Measurements from ENCODE around the gene OGFR. TPM values are rescaled to one million over a fixed set of nuclear protein-coding genes. Genes with fewer than 3 reads are reported as not detected.

The OGFR gene
- total RNA-seq, 1 experiment from 2014 or later: 46.1 TPM

DNA sequence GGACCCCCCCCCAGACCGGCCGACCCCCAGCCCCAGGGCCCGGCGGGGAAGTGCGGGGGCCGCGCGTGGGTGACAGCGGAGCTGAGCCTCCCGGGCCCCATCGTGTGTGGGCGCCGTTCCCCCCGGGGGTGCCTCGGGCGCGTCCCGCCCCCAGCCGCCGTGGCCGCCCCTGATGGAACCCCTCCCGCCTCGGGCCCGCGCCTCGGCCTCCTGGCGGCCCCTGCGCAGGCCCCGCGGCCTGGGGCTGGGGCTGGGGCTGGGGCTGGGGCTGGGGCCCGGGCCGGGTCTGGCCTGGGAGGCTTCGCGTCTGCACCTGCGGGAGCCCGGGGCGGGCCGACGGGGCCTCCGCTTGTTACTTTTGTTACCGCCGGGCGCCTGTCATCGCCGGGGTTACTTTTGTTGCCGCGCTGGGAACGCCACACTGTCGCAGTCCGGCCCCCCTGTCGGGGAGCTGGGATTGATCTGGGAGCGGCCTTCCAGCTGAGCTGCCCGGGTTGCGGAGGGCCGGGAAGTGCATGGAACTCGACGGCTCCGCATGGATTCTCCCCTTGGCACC, 598 bp downstream of the OGFR start:
- Histone ChIP-seq H3K27ac (ENCODE audit: low read depth, low read length, poor library complexity, severe bottlenecking) (peak overlapping the region; percentile 80), H3K4me1 (ENCODE audit: insufficient read depth, low read length, poor library complexity, severe bottlenecking) (peaks cover 18% of the 10 kb centered on the region), H3K27me3 (replicated peaks; ENCODE audit: insufficient read depth, low read depth, low read length, poor library complexity) (no peaks in the 10 kb centered on the region), H3K9me3 (ENCODE audit: low read depth, low read length, poor library complexity, severe bottlenecking) (no peaks in the 10 kb centered on the region), H3K36me3 (ENCODE audit: insufficient read depth, low read length, poor library complexity, severe bottlenecking) (peaks cover 40% of the 10 kb centered on the region), H3K4me3 (ENCODE audit: low read depth, low read length, poor library complexity, severe bottlenecking) (peak overlapping the region; percentile 96)
- ChIA-PET CTCF (interaction anchor here (0.6 kb wide), 1 partner anchor 8 kb away, joined by 4 read pairs; no protein-coding TSS in a partner anchor), POLR2A (ENCODE audit: low non-redundant PET) (no interaction called here)
- no peak for TF ChIP-seq EZH2 (IDR thresholded peaks at IDR 0.05; ENCODE audit: borderline replicate concordance, low read depth, low read length, poor library complexity, severe bottlenecking)
- TF ChIP-seq, protein P1, sequence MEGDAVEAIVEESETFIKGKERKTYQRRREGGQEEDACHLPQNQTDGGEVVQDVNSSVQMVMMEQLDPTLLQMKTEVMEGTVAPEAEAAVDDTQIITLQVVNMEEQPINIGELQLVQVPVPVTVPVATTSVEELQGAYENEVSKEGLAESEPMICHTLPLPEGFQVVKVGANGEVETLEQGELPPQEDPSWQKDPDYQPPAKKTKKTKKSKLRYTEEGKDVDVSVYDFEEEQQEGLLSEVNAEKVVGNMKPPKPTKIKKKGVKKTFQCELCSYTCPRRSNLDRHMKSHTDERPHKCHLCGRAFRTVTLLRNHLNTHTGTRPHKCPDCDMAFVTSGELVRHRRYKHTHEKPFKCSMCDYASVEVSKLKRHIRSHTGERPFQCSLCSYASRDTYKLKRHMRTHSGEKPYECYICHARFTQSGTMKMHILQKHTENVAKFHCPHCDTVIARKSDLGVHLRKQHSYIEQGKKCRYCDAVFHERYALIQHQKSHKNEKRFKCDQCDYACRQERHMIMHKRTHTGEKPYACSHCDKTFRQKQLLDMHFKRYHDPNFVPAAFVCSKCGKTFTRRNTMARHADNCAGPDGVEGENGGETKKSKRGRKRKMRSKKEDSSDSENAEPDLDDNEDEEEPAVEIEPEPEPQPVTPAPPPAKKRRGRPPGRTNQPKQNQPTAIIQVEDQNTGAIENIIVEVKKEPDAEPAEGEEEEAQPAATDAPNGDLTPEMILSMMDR (conservative IDR thresholded peaks at IDR 0.05; ENCODE audit: low read depth, low read length): no peak
- BruUV-seq (replicated peaks): no TSS peak
- intact Hi-C loops (cut with micrococcal nuclease; ENCODE audit: unreplicated experiment): no loop called here
- peak; percentile 57 for DNase-seq (ENCODE audit: low spot score)

DNA sequence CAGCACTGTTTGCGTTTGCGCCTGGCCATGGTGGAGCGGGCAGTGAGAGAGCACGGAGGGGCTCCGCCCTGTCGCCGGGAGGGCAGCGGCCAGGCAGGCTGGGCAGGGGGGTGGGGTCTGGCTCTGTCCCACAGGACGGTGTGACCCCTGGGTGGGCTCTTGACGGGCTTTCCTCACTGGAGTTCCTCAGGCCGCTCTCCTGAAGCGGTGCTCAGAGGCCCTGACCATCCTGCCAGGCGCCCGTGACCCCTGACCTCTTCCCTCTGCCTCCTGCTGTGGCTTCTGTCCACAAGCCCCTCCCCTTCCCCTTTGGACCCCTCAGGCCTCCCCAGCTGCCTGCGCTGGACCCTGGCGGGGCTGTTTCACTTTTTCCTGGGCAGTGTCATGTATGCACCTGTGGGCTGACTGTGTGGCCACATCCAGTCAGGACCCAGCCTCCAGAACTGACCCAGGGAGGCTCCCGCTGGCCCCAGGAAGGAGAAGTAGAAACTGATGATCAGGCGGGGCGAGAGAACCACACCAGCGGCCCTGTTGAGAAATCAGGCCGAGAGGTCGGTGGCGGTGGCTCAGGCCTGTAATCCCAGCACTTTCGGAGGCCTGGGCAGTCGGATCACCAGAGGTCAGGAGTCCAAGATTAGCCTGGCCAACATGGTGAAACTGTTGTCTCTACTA, 1.2 kb downstream of the OGFR start:
- POLR2A ChIA-PET (ENCODE audit: low non-redundant PET): no interaction called here
- H3K27ac ChIP-seq (ENCODE audit: low read depth, low read length, poor library complexity, severe bottlenecking): peak overlapping the region; percentile 80

DNA sequence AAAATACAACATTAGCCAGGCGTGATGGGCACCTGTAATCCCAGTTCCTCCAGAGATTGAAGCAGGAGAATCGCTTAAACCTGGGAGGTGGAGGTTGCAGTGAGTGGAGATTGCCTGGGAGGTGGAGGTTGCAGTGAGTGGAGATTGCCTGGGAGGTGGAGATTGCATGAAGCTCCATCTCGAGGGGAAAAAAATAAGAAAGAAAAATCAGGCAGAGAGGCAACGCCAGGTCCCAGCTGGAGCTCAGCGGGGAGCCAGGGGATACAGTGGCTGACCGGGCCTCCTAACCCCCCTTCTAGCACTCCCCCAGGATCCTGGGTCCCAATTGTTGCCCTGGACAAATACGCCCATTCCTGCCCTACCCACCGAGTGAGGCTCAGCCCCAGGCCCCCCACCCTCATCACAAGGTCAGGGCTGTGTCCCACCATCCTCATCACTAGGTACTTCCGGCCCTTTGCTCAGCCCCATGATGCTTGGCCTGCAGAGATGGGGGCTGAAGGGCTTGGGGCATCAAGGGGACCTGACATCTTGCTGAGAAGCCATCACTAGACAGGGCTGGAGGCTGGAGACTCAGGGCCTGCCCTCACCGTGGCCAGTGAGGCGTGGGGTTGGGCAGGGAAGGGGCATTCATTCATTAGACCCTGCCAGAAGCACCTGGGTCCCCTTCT, 1.9 kb downstream of the OGFR start:
- H3K27ac ChIP-seq (ENCODE audit: low read depth, low read length, poor library complexity, severe bottlenecking): peak overlapping the region; percentile 80
- DNase-seq (ENCODE audit: low spot score): no peak
- intact Hi-C loops (cut with micrococcal nuclease; ENCODE audit: unreplicated experiment): no loop called here
- CTCF ChIA-PET: no interaction called here
- POLR2A ChIA-PET (ENCODE audit: low non-redundant PET): no interaction called here
- H3K4me1 ChIP-seq (ENCODE audit: insufficient read depth, low read length, poor library complexity, severe bottlenecking): peaks cover 18% of the 10 kb centered on the region
- peak overlapping the region; percentile 96 for H3K4me3 ChIP-seq (ENCODE audit: low read depth, low read length, poor library complexity, severe bottlenecking)
- no peaks in the 10 kb centered on the region for H3K27me3 ChIP-seq (replicated peaks; ENCODE audit: insufficient read depth, low read depth, low read length, poor library complexity)
- no TSS peak for BruUV-seq (replicated peaks)
- peaks cover 32% of the 10 kb centered on the region for H3K36me3 ChIP-seq (ENCODE audit: insufficient read depth, low read length, poor library complexity, severe bottlenecking)
- H3K9me3 ChIP-seq (ENCODE audit: low read depth, low read length, poor library complexity, severe bottlenecking): no peaks in the 10 kb centered on the region
- TF ChIP-seq, protein P1 (conservative IDR thresholded peaks at IDR 0.05; ENCODE audit: low read depth, low read length): no peak

More for the DNA sequence above, 1.2 kb downstream of the OGFR start:
- TF ChIP-seq EZH2 (IDR thresholded peaks at IDR 0.05; ENCODE audit: borderline replicate concordance, low read depth, low read length, poor library complexity, severe bottlenecking): no peak
- TF ChIP-seq, protein P1 (conservative IDR thresholded peaks at IDR 0.05; ENCODE audit: low read depth, low read length): no peak
- no peak for DNase-seq (ENCODE audit: low spot score)
- Histone ChIP-seq H3K9me3 (ENCODE audit: low read depth, low read length, poor library complexity, severe bottlenecking) (no peaks in the 10 kb centered on the region), H3K27me3 (replicated peaks; ENCODE audit: insufficient read depth, low read depth, low read length, poor library complexity) (no peaks in the 10 kb centered on the region), H3K4me3 (ENCODE audit: low read depth, low read length, poor library complexity, severe bottlenecking) (peak overlapping the region; percentile 96), H3K36me3 (ENCODE audit: insufficient read depth, low read length, poor library complexity, severe bottlenecking) (peaks cover 37% of the 10 kb centered on the region), H3K4me1 (ENCODE audit: insufficient read depth, low read length, poor library complexity, severe bottlenecking) (peaks cover 18% of the 10 kb centered on the region)
- CTCF ChIA-PET: interaction anchor here (0.6 kb wide), 1 partner anchor 8 kb away, joined by 4 read pairs; no protein-coding TSS in a partner anchor
- intact Hi-C loops (cut with micrococcal nuclease; ENCODE audit: unreplicated experiment): no loop called here
- BruUV-seq (replicated peaks): no TSS peak
